Neuronal stem cell (in vitro differentiated cells): ENCODE results near the gene HES2.
"Not testable (repeated sequence)": the region's sequence is repeated elsewhere in the genome, so short reads cannot be mapped to it uniquely, and the experiment has no call there.

ENCODE experiments used
- DNase-seq: peaks from one replicate; pipeline ENCODE4 v3.0.0-alpha.2; 2013; ENCODE audit warnings: low spot score
- H2AFZ ChIP-seq: one replicate; pipeline ENCODE4 v1.6.1; 2013; ENCODE audit warnings: mild to moderate bottlenecking, low read length, inconsistent platforms
- H2AK5ac ChIP-seq: 2 replicates; pipeline ENCODE4 v1.6.1; 2013; ENCODE audit warnings: low read depth, mild to moderate bottlenecking, inconsistent platforms, low read length, moderate library complexity, mixed read lengths
- H2BK120ac ChIP-seq: 2 replicates; pipeline ENCODE4 v1.6.1; 2013; ENCODE audit warnings: low read depth, mild to moderate bottlenecking, inconsistent platforms, low read length, moderate library complexity, mixed read lengths
- H2BK12ac ChIP-seq: one replicate; pipeline ENCODE4 v1.6.1; 2013; ENCODE audit warnings: low read length, inconsistent platforms
- H2BK15ac ChIP-seq: 2 replicates; pipeline ENCODE4 v1.6.1; 2013; ENCODE audit warnings: mild to moderate bottlenecking, low read length, inconsistent platforms, mixed read lengths
- H2BK5ac ChIP-seq: one replicate; pipeline ENCODE4 v1.6.1; 2013; ENCODE audit warnings: inconsistent platforms, mild to moderate bottlenecking, low read length, moderate library complexity
- H3K14ac ChIP-seq: one replicate; pipeline ENCODE4 v1.6.1; 2013; ENCODE audit warnings: low read length, inconsistent platforms
- H3K18ac ChIP-seq: 2 replicates; pipeline ENCODE4 v1.6.1; 2013; ENCODE audit warnings: low read length, inconsistent platforms
- H3K23ac ChIP-seq: 2 replicates; pipeline ENCODE4 v1.6.1; 2013; ENCODE audit warnings: low read depth, mild to moderate bottlenecking, mixed read lengths, low read length, inconsistent platforms; ENCODE audit not compliant: poor library complexity
- H3K27ac ChIP-seq: replicated peaks from 3 replicates; pipeline ENCODE4 v1.5.1; 2013; ENCODE audit warnings: low read length, inconsistent platforms
- H3K27me3 ChIP-seq, 3 experiments: 2 replicates each; pipeline ENCODE4 v1.6.1; 2013; ENCODE audit warnings: low read length in 3 of 3, mild to moderate bottlenecking in 2 of 3, inconsistent platforms in 1 of 3, low read depth in 1 of 3, mixed read lengths in 1 of 3, moderate library complexity in 1 of 3; ENCODE audit not compliant: control insufficient read depth in 3 of 3, insufficient read depth in 3 of 3
- H3K36me3 ChIP-seq, 2 donors: replicated peaks in 1 of 2; 2 replicates each; pipeline ENCODE4 v1.6.1; 2013; ENCODE audit warnings: low read length in 2 of 2; ENCODE audit not compliant: control insufficient read depth in 2 of 2, insufficient read depth in 2 of 2
- H3K4ac ChIP-seq: 2 replicates; pipeline ENCODE4 v1.6.1; 2013; ENCODE audit warnings: inconsistent platforms, mild to moderate bottlenecking, low read length, moderate library complexity
- H3K4me1 ChIP-seq, 2 donors: 1 replicate in 1 of 2; 2 replicates in 1 of 2; pipeline ENCODE4 v1.6.1; 2013; ENCODE audit warnings: low read length in 2 of 2, low read depth in 1 of 2; ENCODE audit not compliant: control insufficient read depth in 2 of 2, insufficient read depth in 1 of 2
- H3K4me2 ChIP-seq: one replicate; pipeline ENCODE4 v1.6.1; 2013; ENCODE audit warnings: mild to moderate bottlenecking, low read length, inconsistent platforms; ENCODE audit not compliant: insufficient read depth, poor library complexity, severe bottlenecking
- H3K4me3 ChIP-seq, 2 donors: 2 replicates each; pipeline ENCODE4 v1.5.1; 2013; ENCODE audit warnings: low read length in 2 of 2, mild to moderate bottlenecking in 2 of 2, inconsistent platforms in 1 of 2, moderate library complexity in 1 of 2
- H3K79me1 ChIP-seq: one replicate; pipeline ENCODE4 v1.6.1; 2013; ENCODE audit warnings: low read depth, mild to moderate bottlenecking, inconsistent platforms, low read length, moderate library complexity
- H3K9ac ChIP-seq: one replicate; pipeline ENCODE4 v1.6.1; 2013; ENCODE audit warnings: mild to moderate bottlenecking, low read depth, low read length, inconsistent platforms; ENCODE audit not compliant: poor library complexity
- H3K9me3 ChIP-seq, 2 donors: replicated peaks in 1 of 2; 2 replicates each; pipeline versions ENCODE3 to v1.6.1; 2013; ENCODE audit warnings: low read length in 2 of 2, mild to moderate bottlenecking in 2 of 2, inconsistent platforms in 1 of 2, low read depth in 1 of 2, mixed read lengths in 1 of 2, moderate library complexity in 1 of 2; ENCODE audit not compliant: control insufficient read depth in 2 of 2, insufficient read depth in 1 of 2
- H4K8ac ChIP-seq: one replicate; pipeline ENCODE4 v1.6.1; 2013; ENCODE audit warnings: low read depth, mild to moderate bottlenecking, inconsistent platforms, low read length, moderate library complexity
- H4K91ac ChIP-seq: one replicate; pipeline ENCODE4 v1.6.1; 2013; ENCODE audit warnings: low read length, low read depth, mild to moderate bottlenecking, inconsistent platforms; ENCODE audit not compliant: poor library complexity
- WGBS, 2 donors: extraction: QIAGEN DNeasy Blood & Tissue Kit; methylation state at CpG; one replicate each; pipeline ENCODE4 v1.1.7; 2013; ENCODE audit warnings: missing lambda C conversion rate in 2 of 2, mixed read lengths in 1 of 2; ENCODE audit not compliant: insufficient read length in 2 of 2, insufficient replicate concordance in 1 of 2; ENCODE audit errors: extremely low coverage in 2 of 2; 5-methylcytosine and 5-hydroxymethylcytosine counted together

Gene HES2

DNA sequence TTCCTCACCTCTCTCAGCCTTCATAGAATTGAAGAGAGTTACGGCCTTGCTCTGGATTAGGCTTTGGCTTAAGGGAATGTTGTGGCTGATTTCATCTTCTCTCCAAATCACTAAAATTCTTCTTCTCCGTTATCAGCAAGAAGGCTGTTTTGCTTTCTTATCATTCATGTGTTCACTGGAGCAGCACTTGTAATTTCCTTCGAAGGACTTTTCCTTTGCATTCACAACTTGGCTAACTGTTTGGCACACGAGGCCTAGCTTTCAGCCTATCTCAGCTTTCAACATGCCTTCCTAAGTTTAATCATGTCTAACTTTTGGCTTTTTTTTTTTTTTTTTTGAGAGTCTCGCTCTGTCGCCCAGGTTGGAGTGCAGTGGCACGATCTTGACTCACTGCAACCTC is 47.5 kb downstream of the HES2 start:
- not testable (repeated sequence) for H3K14ac ChIP-seq, H3K4me2 ChIP-seq, H3K4ac ChIP-seq, H2AK5ac ChIP-seq, H3K9me3 ChIP-seq, H2BK15ac ChIP-seq, DNase-seq, H3K27me3 ChIP-seq, H3K18ac ChIP-seq, H3K4me3 ChIP-seq, H2BK120ac ChIP-seq, H2BK5ac ChIP-seq, H3K36me3 ChIP-seq, H4K91ac ChIP-seq, H2AFZ ChIP-seq, H3K23ac ChIP-seq, H3K9ac ChIP-seq, H2BK12ac ChIP-seq, H3K4me1 ChIP-seq, H4K8ac ChIP-seq, H3K27ac ChIP-seq
- H3K79me1 ChIP-seq, result peaks cover 15% of the 10 kb centered on the region
- no CpG with 5 or more reads among the region's 7 CpGs for WGBS, 2 donors

DNA sequence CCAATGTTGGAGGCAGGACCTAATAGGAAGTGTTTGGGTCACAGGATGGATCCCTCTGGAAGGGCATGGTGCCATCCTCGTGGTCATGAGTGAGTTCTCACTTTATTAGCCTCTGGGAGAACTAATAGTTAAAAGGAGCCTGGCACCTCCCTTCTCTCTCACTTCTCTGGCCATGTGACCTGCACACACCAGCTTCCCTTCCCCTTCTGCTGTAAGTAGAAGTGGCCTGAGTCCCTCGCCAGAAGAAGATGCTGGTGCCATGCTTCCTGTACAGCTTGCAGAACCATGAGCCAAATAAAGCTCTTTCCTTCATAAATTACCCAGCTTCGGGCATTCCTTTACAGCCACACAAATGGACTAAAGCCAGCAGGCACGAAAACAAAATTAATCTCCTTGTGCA is 49.7 kb downstream of the HES2 start:
- no peaks in the 10 kb centered on the region for H3K4me1 ChIP-seq
- H3K4ac ChIP-seq, result no peak overlapping the region
- no peak overlapping the region for H3K27ac ChIP-seq
- no peak overlapping the region for H3K9ac ChIP-seq
- H2BK15ac ChIP-seq, result no peak overlapping the region
- H2AFZ ChIP-seq, result no peak overlapping the region
- no peak for DNase-seq
- H3K27me3 ChIP-seq, result no peaks in the 10 kb centered on the region
- H3K18ac ChIP-seq, result no peak overlapping the region
- no peak overlapping the region for H3K4me2 ChIP-seq
- H2AK5ac ChIP-seq, result no peak overlapping the region
- no peak overlapping the region for H2BK12ac ChIP-seq
- peaks cover 0 to 1% of the 10 kb centered on the region in 2 donors for H3K36me3 ChIP-seq
- H4K8ac ChIP-seq, result no peak overlapping the region
- H3K79me1 ChIP-seq, result peaks cover 17% of the 10 kb centered on the region
- H3K14ac ChIP-seq, result no peak overlapping the region
- H2BK120ac ChIP-seq, result no peak overlapping the region
- no peak overlapping the region for H3K23ac ChIP-seq
- H2BK5ac ChIP-seq, result no peak overlapping the region
- H3K9me3 ChIP-seq, result peaks cover 0 to 2% of the 10 kb centered on the region in 2 donors
- H3K4me3 ChIP-seq, result peak overlapping the region in 1 of 2 donors; percentile 44
- H4K91ac ChIP-seq, result no peak overlapping the region
- no CpG with 5 or more reads among the region's 4 CpGs for WGBS, 2 donors

DNA sequence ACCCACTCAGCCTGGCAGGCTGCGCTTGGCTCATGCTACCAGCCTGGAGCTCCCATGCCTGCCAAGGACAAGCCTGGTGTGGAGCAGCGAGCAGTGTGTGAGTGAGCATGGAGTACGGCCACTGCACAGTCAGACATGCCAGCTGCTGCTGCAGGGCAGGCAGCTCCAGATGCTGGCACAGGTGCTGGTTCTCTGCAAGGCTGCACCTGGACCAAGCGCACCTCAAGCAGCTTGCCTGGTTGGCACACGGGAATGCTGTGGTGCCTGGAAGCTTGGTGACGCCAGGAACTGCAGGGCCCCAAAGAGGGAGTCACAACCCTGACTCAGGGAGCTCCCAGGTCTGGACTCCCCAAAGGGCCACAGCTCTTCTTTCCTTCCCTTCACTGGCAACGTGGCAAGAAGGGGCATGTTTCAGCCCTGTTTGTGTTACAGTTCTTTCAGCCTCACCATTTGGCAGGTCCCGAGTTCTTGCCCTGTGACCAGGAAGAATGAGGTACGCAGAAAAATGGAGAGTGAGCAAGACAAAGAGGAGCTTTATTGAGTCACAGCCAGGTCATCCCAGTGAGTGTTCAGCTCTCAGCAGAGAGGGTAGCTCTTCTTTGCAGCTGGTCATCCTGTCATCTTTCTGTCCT is 52.2 kb downstream of the HES2 start:
- Histone ChIP-seq H3K9ac (no peak overlapping the region), H3K4me2 (no peak overlapping the region), H3K14ac (peak overlapping the region; percentile 12), H2BK15ac (no peak overlapping the region), H3K18ac (no peak overlapping the region), H3K27ac (no peak overlapping the region), H4K91ac (no peak overlapping the region), H3K27me3 (no peaks in the 10 kb centered on the region), H3K9me3 (peaks cover 0 to 12% of the 10 kb centered on the region in 2 donors), H4K8ac (no peak overlapping the region), H3K4me3 (no peak overlapping the region), H2BK5ac (no peak overlapping the region), H2AK5ac (no peak overlapping the region), H2BK120ac (no peak overlapping the region), H3K4ac (no peak overlapping the region), H3K79me1 (peaks cover 15% of the 10 kb centered on the region), H3K4me1 (no peaks in the 10 kb centered on the region), H3K23ac (no peak overlapping the region), H3K36me3 (peaks cover 0 to 11% of the 10 kb centered on the region in 2 donors), H2AFZ (no peak overlapping the region), H2BK12ac (no peak overlapping the region)
- DNase-seq, result no peak
- WGBS, 2 donors, result no CpG with 5 or more reads among the region's 9 CpGs

DNA sequence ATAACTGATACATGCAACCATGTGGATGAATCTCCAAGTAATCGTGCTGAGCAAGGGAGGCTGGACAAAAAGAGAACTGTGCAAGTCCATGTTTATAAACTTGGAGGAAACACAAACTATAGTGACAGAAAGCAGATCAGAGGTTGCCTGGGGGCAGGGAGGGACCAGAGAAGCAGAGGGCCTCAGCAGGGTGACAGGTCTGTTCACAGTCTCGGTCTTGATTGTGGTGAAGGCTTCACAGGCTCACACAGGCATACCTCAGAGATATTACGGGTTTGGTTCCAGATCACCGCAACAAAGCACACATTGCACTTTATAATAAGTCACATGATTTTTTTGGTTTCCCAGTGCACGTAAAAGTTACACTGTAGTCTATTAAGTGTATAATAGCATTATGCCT is 54.7 kb downstream of the HES2 start:
- H3K4me1 ChIP-seq, result peaks cover 0 to 7% of the 10 kb centered on the region in 2 donors
- H3K27me3 ChIP-seq, result no peaks in the 10 kb centered on the region
- H3K9me3 ChIP-seq, result peaks cover 0 to 12% of the 10 kb centered on the region in 2 donors
- H2AFZ ChIP-seq, result no peak overlapping the region
- no CpG with 5 or more reads among the region's 5 CpGs for WGBS, 2 donors
- H2AK5ac ChIP-seq, result no peak overlapping the region
- no peak overlapping the region for H3K9ac ChIP-seq
- no peak overlapping the region for H3K18ac ChIP-seq
- no peak overlapping the region for H3K27ac ChIP-seq
- no peak overlapping the region for H3K23ac ChIP-seq
- H3K79me1 ChIP-seq, result peaks cover 14% of the 10 kb centered on the region
- H3K36me3 ChIP-seq, result peaks cover 0 to 11% of the 10 kb centered on the region in 2 donors
- no peak overlapping the region for H3K4ac ChIP-seq
- H2BK15ac ChIP-seq, result no peak overlapping the region
- no peak overlapping the region for H2BK12ac ChIP-seq
- no peak overlapping the region for H2BK120ac ChIP-seq
- no peak overlapping the region for H3K4me3 ChIP-seq
- no peak overlapping the region for H3K14ac ChIP-seq
- H3K4me2 ChIP-seq, result no peak overlapping the region
- no peak overlapping the region for H2BK5ac ChIP-seq
- H4K8ac ChIP-seq, result no peak overlapping the region
- H4K91ac ChIP-seq, result no peak overlapping the region
- no peak for DNase-seq
